Muscle layer of duodenum (tissue), 2 donors: ENCODE results near the gene CCR9.
A peak's percentile ranks its signal among the peaks of the same experiment; 100 is the strongest.

Experiments used
- H3K27ac ChIP-seq: one replicate; pipeline ENCODE4 v1.7.0; 2013; ENCODE audit warnings: mild to moderate bottlenecking, low read length
- H3K27me3 ChIP-seq: one replicate; pipeline ENCODE4 v1.7.0; 2013; ENCODE audit warnings: low read depth, mild to moderate bottlenecking, control low read depth, low read length
- H3K36me3 ChIP-seq, 2 donors: one replicate each; pipeline ENCODE4 v1.7.0; 2013; ENCODE audit warnings: low read length in 2 of 2, control low read depth in 1 of 2, mild to moderate bottlenecking in 1 of 2; ENCODE audit not compliant: insufficient read depth in 2 of 2, control insufficient read depth in 1 of 2
- H3K4me1 ChIP-seq, 2 donors: one replicate each; pipeline ENCODE4 v1.7.0; 2013; ENCODE audit warnings: low read length in 2 of 2, mild to moderate bottlenecking in 2 of 2, control low read depth in 1 of 2, moderate library complexity in 1 of 2; ENCODE audit not compliant: insufficient read depth in 2 of 2, control insufficient read depth in 1 of 2
- H3K4me3 ChIP-seq, 2 donors: one replicate each; pipeline ENCODE4 v1.7.0; 2013; ENCODE audit warnings: low read length in 2 of 2, low read depth in 1 of 2, mild to moderate bottlenecking in 1 of 2
- H3K9me3 ChIP-seq, 2 donors: one replicate each; pipeline ENCODE4 v1.7.0; 2013; ENCODE audit warnings: low read length in 2 of 2, control low read depth in 1 of 2, mild to moderate bottlenecking in 1 of 2; ENCODE audit not compliant: control insufficient read depth in 1 of 2
- donor health status: healthy.

The CCR9 gene

DNA sequence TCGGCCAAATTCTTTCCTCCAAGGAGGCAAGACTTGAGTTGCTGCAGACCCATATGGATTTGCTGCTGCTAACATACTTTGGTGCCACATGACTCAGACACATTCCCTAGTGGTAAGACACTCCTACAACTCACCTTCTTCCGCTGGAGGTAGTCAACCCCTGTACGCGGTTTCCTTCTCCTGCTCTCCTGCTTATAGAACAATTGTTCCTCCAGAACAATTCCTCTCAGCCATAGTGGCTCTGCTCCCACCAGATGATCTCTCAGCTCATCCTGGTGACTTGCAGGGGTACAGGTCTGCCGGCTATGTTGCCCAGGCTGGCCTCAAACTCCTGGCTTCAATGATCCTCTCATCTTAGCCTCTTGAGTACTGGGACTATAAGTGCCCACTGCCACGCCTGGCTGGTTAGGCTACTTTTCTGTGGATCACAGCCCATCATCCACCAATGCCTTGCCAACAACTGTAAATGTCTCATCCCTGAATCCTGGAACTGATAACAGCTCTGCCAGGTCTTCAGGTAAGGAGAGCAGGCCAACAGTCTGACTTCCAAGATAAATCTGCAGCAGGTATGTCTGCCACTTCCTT, 54.5 kb downstream of the CCR9 start:
- peaks cover 24 to 52% of the 10 kb centered on the region in 2 donors for H3K36me3 ChIP-seq
- peaks cover 3 to 10% of the 10 kb centered on the region in 2 donors for H3K4me1 ChIP-seq
- H3K4me3 ChIP-seq, result no peak overlapping the region
- no peak overlapping the region for H3K27ac ChIP-seq
- H3K27me3 ChIP-seq, result no peaks in the 10 kb centered on the region
- H3K9me3 ChIP-seq, result no peaks in the 10 kb centered on the region

DNA sequence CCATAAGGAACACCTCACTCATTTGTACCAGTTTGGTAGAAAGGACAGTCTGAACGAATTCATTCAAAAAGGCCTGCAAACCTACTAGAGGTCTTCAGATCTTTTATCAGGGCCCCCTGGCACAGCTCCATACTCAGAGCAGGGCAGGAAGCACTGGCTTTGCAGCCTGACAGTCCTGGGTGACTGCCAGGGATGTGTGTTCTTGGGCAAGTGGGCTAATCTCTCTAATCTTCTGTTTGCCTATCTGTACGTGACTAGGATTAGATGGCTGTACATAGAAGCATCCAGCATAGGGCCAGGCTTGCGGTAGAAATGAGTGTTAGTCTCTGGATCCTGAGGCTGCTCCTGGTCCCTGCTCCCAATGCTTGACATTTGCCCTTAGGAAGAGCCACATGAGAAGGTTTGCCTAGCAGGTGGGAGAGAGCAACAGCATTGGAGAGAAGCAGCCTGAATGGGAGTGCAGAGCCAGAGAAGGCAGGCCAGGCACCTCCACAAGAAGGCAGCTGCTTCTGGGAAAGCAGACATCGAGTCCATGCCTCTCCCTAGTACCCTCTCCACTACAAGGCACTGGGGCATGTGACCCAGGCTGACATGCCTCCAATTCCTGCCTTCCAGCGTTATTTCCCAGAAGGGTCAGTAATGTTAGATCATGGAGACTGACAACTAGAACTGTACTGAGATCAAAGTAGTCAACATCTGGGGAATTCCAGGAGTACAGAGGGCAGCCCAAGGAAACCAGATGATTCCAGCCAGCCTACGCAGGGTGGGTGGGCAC, 55.9 kb downstream of the CCR9 start:
- Histone ChIP-seq H3K27ac (no peak overlapping the region), H3K9me3 (no peaks in the 10 kb centered on the region), H3K4me1 (peaks cover 3 to 10% of the 10 kb centered on the region in 2 donors), H3K4me3 (no peak overlapping the region), H3K27me3 (no peaks in the 10 kb centered on the region), H3K36me3 (peaks cover 25 to 52% of the 10 kb centered on the region in 2 donors)

DNA sequence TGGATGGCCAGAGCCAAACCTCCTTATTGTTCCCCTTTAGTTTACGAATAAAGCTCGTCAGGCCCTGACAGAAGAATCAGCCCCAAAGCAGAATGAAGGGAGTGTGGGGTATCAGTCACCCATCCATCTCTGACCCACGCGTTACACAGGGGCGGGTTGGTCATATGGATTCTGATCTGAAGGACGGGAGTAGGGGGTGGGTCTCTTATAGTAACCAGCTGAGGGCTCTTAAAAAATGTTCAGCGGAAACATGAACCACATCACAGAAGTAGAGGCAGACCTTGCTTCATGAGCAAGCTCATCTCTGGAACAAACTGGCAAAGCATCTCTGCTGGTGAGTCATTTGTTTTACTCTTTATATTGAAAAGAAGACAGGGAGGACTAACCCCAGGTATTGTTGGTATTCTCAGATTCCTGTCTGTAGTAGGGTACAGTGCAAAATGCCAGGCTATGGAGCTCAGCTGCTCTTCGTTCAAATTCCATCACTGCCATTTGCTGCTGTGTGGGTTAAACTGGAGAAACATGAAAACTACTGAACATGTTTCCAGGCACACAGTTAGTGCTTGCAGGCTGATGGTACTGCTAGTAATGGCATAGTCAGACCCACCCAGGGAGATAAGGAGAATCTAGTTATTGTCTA, 57.0 kb downstream of the CCR9 start, which contains the start of gene CXCR6:
Gene CXCR6 (plus strand): TSS at position 258 of the 640 bp plus-strand sequence. CDS start 3,018 bp downstream, outside the sequence.
- Histone ChIP-seq H3K36me3 (peaks cover 26 to 54% of the 10 kb centered on the region in 2 donors), H3K4me1 (peaks cover 3 to 10% of the 10 kb centered on the region in 2 donors), H3K4me3 (peak within 1 kb of the TSS in 1 of 2 donors; percentile 5), H3K27me3 (no peaks in the 10 kb centered on the region), H3K27ac (no peak within 1 kb of the TSS), H3K9me3 (no peaks in the 10 kb centered on the region)

DNA sequence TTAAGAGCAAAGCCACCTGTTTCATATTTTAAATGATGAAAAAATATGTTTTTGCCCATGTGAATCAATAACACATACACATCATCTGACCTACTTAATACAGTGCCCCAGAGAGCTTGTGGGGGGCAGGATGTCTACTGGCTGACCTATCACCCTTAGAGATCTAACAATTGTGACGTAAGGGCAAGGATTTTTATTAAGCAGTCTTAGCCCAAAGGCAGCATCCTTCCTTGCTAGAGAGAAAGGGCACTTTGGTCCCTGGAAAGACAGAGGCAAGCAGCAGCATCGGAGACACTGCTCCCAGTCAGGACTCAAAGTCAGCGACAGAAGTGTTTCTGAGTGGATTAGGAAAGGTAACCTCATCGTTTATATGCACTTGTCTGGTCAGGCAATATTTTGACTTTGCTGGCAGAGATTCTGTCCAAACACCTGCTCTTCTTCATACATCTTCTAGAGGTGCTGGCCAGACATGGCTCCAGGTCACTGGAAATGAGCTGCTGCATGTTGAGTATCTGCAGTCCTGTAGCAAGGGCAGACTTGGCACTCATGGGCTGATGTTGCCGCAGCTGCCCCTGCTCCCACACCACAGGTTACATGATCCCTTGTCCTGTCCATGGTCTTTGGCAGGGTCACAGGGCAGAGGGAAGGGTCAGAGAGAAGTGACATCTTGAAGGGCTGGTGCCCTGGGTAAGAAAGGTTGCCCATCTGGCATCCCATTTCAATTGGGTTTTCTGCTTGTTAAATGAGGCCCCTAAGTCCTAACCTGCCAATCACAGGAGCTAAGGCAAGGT, 58.7 kb downstream of the CCR9 start:
- no peak overlapping the region for H3K4me3 ChIP-seq
- no peaks in the 10 kb centered on the region for H3K4me1 ChIP-seq
- no peaks in the 10 kb centered on the region for H3K27me3 ChIP-seq
- H3K36me3 ChIP-seq, result peaks cover 31 to 71% of the 10 kb centered on the region in 2 donors
- H3K27ac ChIP-seq, result no peak overlapping the region
- H3K9me3 ChIP-seq, result no peaks in the 10 kb centered on the region

DNA sequence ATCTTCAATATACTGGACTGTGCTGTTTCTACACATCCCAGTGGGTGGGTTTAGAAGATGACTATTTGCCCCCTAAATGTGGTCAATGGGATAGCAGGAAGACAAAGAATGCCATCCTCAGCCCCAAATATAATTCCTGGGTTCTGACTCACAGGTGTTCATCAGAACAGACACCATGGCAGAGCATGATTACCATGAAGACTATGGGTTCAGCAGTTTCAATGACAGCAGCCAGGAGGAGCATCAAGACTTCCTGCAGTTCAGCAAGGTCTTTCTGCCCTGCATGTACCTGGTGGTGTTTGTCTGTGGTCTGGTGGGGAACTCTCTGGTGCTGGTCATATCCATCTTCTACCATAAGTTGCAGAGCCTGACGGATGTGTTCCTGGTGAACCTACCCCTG, 60.0 kb downstream of the CCR9 start:
- no peaks in the 10 kb centered on the region for H3K27me3 ChIP-seq
- H3K27ac ChIP-seq, result no peak overlapping the region
- peaks cover 39 to 77% of the 10 kb centered on the region in 2 donors for H3K36me3 ChIP-seq
- H3K4me1 ChIP-seq, result no peaks in the 10 kb centered on the region
- H3K4me3 ChIP-seq, result no peak overlapping the region
- no peaks in the 10 kb centered on the region for H3K9me3 ChIP-seq

DNA sequence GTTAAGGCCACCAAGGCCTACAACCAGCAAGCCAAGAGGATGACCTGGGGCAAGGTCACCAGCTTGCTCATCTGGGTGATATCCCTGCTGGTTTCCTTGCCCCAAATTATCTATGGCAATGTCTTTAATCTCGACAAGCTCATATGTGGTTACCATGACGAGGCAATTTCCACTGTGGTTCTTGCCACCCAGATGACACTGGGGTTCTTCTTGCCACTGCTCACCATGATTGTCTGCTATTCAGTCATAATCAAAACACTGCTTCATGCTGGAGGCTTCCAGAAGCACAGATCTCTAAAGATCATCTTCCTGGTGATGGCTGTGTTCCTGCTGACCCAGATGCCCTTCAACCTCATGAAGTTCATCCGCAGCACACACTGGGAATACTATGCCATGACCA, 60.5 kb downstream of the CCR9 start:
- Histone ChIP-seq H3K27me3 (no peaks in the 10 kb centered on the region), H3K27ac (no peak overlapping the region), H3K36me3 (peaks cover 44 to 82% of the 10 kb centered on the region in 2 donors), H3K4me1 (no peaks in the 10 kb centered on the region), H3K9me3 (no peaks in the 10 kb centered on the region), H3K4me3 (no peak overlapping the region)

DNA sequence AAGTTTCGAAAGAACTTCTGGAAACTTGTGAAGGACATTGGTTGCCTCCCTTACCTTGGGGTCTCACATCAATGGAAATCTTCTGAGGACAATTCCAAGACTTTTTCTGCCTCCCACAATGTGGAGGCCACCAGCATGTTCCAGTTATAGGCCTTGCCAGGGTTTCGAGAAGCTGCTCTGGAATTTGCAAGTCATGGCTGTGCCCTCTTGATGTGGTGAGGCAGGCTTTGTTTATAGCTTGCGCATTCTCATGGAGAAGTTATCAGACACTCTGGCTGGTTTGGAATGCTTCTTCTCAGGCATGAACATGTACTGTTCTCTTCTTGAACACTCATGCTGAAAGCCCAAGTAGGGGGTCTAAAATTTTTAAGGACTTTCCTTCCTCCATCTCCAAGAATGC, 61.0 kb downstream of the CCR9 start:
- Histone ChIP-seq H3K27ac (no peak overlapping the region), H3K27me3 (no peaks in the 10 kb centered on the region), H3K36me3 (peaks cover 46 to 86% of the 10 kb centered on the region in 2 donors), H3K4me1 (no peaks in the 10 kb centered on the region), H3K9me3 (no peaks in the 10 kb centered on the region), H3K4me3 (no peak overlapping the region)

DNA sequence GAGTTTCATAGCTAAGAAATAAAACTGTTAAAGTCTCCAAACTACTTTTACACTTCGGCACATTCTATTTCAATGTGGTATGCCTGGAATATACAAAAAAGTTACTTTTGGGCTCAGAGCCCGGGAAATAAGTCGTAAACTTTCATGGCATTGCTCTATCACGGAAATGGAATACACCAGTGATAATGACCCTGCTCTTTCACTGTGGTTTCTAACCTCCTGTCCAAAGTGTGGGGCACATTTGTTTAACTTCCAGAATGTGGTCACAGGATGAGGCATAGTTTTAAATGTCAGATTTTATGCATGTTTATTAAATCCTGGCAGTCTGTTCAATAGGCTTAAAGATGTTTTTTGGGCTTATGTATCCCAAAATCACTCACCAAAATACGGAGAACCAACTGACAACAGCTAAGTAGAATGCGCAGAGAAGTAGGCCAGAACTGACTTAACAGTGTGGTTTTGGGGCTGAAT, 62.0 kb downstream of the CCR9 start:
- Histone ChIP-seq H3K36me3 (peaks cover 53 to 87% of the 10 kb centered on the region in 2 donors), H3K4me3 (no peak overlapping the region), H3K4me1 (no peaks in the 10 kb centered on the region), H3K9me3 (no peaks in the 10 kb centered on the region), H3K27ac (peak overlapping the region; percentile 1), H3K27me3 (no peaks in the 10 kb centered on the region)

DNA sequence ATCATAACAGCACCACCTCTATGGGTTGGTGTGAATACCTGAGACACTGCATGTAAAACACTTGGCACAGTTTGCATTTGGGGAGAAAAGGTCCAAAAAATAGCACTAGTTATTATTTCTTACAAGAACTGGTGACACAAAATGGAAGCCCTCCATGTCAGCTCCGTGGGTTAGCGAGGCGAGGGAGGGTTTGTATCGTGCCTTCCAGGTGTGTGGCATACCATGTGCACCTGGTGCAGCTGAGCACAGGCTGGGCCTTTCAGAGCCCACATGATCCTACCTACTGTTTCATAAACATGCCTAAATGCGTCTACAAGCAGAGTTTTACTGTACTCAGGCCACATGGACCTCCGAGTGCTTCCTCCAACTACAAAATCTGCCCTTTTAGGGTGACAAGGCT, 62.5 kb downstream of the CCR9 start:
- no peak overlapping the region for H3K27ac ChIP-seq
- peaks cover 54 to 92% of the 10 kb centered on the region in 2 donors for H3K36me3 ChIP-seq
- H3K27me3 ChIP-seq, result no peaks in the 10 kb centered on the region
- H3K4me3 ChIP-seq, result no peak overlapping the region
- H3K9me3 ChIP-seq, result no peaks in the 10 kb centered on the region
- no peaks in the 10 kb centered on the region for H3K4me1 ChIP-seq

DNA sequence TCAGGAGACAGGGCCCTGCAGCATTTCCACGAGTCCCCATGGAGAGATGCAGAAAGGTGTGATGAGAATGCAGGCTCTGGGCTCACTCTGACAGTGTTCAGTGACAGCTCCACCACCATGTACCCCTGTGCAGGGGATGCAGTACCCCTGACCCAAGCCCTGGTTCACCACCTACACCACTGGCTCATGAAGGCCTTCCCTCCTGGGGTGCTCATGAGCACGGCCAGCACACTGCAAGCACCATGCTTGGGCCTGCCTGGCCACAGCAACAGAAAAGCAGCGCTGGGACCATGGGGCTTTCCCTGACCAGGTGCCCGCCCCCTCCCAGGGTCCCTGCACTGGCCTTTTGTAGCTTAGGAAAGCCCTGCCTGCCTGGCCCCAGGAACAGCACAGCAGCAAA, 63.1 kb downstream of the CCR9 start:
- Histone ChIP-seq H3K27ac (no peak overlapping the region), H3K36me3 (peaks cover 60 to 98% of the 10 kb centered on the region in 2 donors), H3K27me3 (no peaks in the 10 kb centered on the region)

DNA sequence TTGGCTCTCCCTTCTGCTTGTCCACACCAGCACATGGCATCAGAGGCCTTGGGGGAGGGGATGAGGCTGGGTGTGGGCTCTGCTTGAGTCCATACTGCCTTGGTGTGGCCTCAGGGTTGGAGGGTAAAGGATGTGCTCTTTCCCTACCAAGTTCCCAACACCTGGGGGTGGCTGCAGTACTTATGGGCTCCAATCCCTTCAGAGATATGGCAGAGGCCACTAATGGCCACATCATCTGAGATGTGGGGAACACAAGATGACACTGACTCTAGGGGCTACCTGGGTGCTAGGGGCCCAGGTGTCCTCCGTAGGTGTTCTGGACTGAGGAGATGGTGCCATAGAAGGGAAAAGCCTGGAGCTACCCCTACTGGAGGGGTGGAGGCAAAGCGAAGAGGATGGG, 63.8 kb downstream of the CCR9 start:
- H3K36me3 ChIP-seq, result peaks cover 67 to 98% of the 10 kb centered on the region in 2 donors
- no peaks in the 10 kb centered on the region for H3K9me3 ChIP-seq
- no peaks in the 10 kb centered on the region for H3K27me3 ChIP-seq
- H3K4me3 ChIP-seq, result no peak overlapping the region
- H3K27ac ChIP-seq, result no peak overlapping the region
- no peaks in the 10 kb centered on the region for H3K4me1 ChIP-seq

More for the DNA sequence above, 63.1 kb downstream of the CCR9 start:
- H3K4me3 ChIP-seq, result no peak overlapping the region
- no peaks in the 10 kb centered on the region for H3K9me3 ChIP-seq
- no peaks in the 10 kb centered on the region for H3K4me1 ChIP-seq
